GM18511 (cell line): ENCODE results near the gene SMYD1.

Experiments
- ATAC-seq: cut with Tn5 transposase; IDR thresholded peaks from one replicate; pipeline ENCODE4 v1.9.1; 2021; ENCODE audit warnings: mild to moderate bottlenecking, moderate library complexity; ENCODE audit not compliant: unreplicated experiment

Gene SMYD1

GRCh38 chr2:88121678-88122077 is 54.1 kb downstream of the SMYD1 start:
- ATAC-seq: no peak

- no peak for ATAC-seq
Observed at GRCh38 chr2:88122141-88122884, 54.7 kb downstream of the SMYD1 start.

GRCh38 chr2:88123164-88123974 is 55.7 kb downstream of the SMYD1 start:
- ATAC-seq: no peak

GRCh38 chr2:88123975-88124917 is 56.6 kb downstream of the SMYD1 start:
- ATAC-seq: no peak

DNA sequence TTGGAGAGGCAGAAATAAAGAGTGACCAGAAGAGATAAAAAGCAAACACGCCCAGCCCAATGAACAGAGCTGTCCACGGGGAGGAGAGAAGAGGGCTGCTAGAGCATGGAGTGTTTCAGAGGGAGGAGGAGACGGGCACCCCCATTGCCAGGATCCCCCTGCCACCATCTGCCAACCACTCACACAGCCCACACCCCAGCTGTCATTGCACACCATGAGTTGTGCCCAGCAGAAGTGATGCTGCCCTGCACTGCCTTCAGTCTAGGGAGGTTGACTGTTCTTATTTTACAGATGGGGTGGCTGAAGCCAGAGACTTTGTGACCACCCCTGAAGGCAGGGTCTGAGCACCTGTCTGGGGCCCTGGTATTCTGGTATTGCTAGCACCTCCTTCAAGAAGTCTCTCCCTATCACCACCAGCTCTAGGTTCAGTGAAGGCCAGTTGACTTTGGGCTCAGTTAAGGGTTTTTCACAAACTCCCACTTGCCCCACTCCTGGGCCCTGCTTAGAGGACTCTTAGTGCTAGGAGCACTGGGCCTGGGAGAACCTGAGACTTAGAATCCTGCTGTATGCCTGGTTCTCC is 57.8 kb downstream of the SMYD1 start:
- ATAC-seq: no peak

GRCh38 chr2:88125924-88126771 is 58.5 kb downstream of the SMYD1 start:
- ATAC-seq: no peak

GRCh38 chr2:88126772-88127637 is 59.4 kb downstream of the SMYD1 start:
- no peak for ATAC-seq

DNA sequence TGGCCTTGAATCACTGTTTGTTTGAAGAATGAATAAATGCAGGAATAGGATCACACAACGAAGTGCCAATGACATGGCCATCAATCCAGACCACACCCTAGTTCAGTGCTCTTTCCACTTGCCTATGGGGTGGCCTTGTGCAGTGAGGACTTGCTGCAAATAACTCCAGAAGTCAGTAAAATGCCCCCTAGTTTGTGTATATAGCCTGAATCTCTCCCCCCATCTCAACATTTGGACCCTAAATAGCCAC is 59.9 kb downstream of the SMYD1 start:
- ATAC-seq: no peak

DNA sequence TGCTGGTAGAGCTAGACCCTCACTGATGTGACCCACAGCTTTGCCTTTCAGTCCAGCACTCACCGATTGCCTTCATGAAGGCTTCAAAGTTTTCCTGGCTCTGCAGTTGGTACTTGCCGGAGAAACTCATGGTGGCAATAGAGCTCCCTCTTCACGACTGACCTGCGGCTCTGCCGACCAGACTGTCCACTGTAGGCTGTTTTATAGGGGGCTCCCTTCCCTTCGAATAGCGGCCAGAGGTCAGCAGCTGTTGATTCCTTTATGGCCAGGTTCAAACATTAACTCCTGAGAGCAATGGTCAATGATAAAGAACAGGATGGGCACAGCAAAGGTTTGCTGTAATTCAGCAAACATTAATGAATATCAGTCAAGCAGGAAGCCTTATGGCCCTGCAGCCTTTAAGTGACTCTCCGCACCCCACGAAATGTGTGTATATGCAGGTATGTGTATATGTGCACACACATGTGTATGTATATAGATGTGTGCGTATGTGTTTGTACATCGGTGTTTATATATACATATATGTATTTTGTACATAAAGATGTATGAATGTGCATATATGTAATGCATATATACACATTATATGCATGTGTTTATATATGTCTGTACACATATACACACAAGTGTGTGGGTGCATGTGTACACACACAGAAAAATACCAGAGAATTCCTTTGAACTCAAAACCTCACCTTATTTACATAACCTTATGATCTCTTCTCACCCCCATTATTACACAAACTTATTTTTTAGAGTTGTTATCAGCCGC is 60.4 kb downstream of the SMYD1 start, which contains the start of gene FABP1:
Gene FABP1 (minus strand): TSS at position 175 of the 766 bp plus-strand sequence. CDS start 45 bp downstream, at position 130.
- no peak for ATAC-seq

DNA sequence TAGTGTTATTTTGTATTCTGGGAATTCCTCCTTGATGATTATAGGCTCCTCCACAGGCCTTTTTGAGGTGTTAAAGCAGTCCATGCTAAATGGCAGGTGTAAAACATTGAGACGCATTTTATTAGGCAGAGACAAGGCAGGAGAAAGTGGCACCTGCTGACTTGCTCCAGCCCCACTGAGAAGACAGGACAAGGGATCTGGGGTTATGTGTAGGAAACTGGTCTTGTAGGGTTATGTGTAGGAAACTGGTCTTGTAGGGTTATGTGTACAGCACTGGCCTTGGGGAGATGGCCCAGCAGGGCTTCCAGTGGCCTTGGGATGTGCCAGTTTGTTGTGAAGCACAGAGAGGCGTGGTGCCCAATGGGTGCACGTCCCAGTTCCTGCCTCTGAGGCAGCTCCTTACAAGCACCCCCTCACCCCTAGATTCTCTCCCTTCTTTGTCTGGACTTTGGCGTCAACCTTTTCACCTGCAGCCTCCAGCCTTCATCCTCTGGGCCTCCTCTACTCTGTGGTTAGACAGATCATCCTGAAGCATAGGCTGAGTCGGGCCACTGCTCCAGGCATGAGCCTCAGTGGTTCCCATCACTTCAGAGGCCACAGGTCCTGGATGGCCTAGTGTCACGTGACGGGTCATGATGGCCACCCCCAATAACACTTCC is 61.2 kb downstream of the SMYD1 start:
- ATAC-seq: no peak

DNA sequence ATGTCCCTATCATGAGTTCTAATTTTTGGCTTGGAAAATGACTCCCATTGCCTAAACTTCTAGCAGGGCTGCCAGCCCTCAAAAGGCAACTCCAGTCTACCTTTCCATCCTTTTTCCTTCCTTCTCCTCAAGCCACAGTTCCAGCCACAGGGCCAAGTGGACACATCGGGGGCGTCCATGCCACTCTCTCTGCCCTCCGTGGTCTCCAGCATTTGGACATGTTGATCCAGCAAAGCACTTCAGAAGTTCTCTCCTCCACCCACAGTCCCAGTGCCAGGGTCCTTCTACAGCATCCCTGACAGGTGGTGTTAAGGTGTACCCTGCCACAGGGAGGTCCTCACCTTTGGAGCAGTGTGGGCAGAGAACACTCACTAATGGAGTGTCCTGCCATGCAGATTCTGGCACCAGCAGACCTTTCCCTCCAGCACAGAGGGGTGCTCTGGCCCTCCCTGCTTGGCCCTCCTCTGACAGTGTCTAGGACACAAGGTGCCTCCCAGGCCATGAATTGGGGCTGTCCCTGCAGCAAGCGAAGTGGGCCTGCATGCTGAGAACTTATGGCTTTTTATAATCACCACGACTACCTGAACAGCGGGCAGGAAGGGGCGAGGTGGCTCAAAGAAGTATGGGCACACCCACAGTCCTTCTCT is 61.8 kb downstream of the SMYD1 start:
- no peak for ATAC-seq

GRCh38 chr2:88131201-88131998 is 63.8 kb downstream of the SMYD1 start:
- ATAC-seq: no peak

DNA sequence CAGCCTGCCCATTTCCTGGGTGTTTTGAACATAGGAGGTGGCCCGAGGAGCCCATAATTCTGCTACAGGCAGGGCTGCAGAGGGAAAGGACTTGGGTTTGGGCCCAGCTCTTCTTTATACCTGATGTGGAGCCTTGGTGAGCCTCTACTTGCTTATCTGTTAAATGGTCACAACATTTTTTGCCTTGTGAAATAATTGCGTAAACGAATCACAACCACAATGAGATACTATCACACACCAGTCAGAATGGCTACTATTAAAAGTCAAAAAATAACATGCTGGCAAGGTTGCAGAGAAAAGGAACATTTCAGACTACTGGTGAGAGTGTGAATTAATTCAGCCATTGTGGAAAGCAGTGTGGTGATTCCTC is 64.4 kb downstream of the SMYD1 start:
- no peak for ATAC-seq

GRCh38 chr2:88133875-88134274 is 66.2 kb downstream of the SMYD1 start:
- ATAC-seq: no peak

DNA sequence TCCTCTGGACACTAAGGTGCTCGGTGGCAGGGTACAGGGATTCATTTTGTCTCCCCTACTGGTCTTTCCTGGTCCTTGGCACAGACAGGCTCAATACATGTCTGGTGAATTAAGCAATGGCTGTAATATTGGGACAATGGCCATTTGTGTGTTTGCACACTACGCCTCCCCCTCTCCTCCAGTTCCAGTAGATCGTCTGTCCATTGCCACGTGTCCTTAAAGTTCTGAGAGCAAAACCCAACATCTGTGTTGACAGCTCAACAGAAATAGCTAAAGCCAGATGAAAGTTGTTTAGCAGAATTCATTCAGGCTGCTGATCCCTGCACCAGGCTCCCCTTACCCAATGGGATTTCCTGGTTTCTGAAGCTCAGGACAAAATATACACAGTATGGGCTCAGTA is 69.2 kb downstream of the SMYD1 start:
- ATAC-seq: no peak

- ATAC-seq: no peak
Observed at GRCh38 chr2:88137833-88138232, 70.2 kb downstream of the SMYD1 start.
